ENCODE measurements around the gene TMF1.

TMF1 gene

GRCh38 chr3:69012100-69012799 is 39.9 kb downstream of the TMF1 start:
- no peak for DNase-seq

- no peak for DNase-seq
Observed at GRCh38 chr3:69011096-69011730, 40.9 kb downstream of the TMF1 start.

GRCh38 chr3:69009559-69010410 is 42.3 kb downstream of the TMF1 start:
- DNase-seq = no peak

GRCh38 chr3:69008980-69009379 is 43.2 kb downstream of the TMF1 start:
- no peak for DNase-seq

GRCh38 chr3:69005791-69006482 is 46.2 kb downstream of the TMF1 start:
- DNase-seq = no peak

- no peak for DNase-seq
Observed at GRCh38 chr3:69005071-69005790, 46.9 kb downstream of the TMF1 start.

- no peak for DNase-seq
Observed at GRCh38 chr3:69004138-69004537, 48.0 kb downstream of the TMF1 start.

GRCh38 chr3:68999605-69000004 is 52.5 kb downstream of the TMF1 start:
- DNase-seq = no peak

GRCh38 chr3:68999158-68999557 is 53.0 kb downstream of the TMF1 start:
- no peak for DNase-seq

GRCh38 chr3:68997887-68998286 is 54.2 kb downstream of the TMF1 start:
- no peak for DNase-seq

GRCh38 chr3:68996356-68996995 is 55.7 kb downstream of the TMF1 start:
- no peak for DNase-seq

- DNase-seq = no peak
Observed at GRCh38 chr3:68988740-68989139, 63.4 kb downstream of the TMF1 start.

GRCh38 chr3:68987322-68987721 is 64.8 kb downstream of the TMF1 start:
- no peak for DNase-seq

- no peak for DNase-seq
Observed at GRCh38 chr3:68986496-68987208, 65.5 kb downstream of the TMF1 start.

- DNase-seq = no peak
Observed at GRCh38 chr3:68985146-68985790, 66.9 kb downstream of the TMF1 start.

GRCh38 chr3:68984011-68984530 is 68.1 kb downstream of the TMF1 start:
- DNase-seq = no peak

- no peak for DNase-seq
Observed at GRCh38 chr3:68977486-68978167, 74.5 kb downstream of the TMF1 start.

- no peak for DNase-seq
Observed at GRCh38 chr3:68974711-68975110, 77.4 kb downstream of the TMF1 start.

- DNase-seq = no peak
Observed at GRCh38 chr3:68973639-68974038, 78.5 kb downstream of the TMF1 start.

Data from effector CD8-positive, alpha-beta T cell (primary cell).